CD4-positive, alpha-beta T cell treated with Interleukin-6 for 4 hours (primary cell): Measurements from ENCODE around the gene VPREB3.
"Not testable (repeated sequence)": the region's sequence is repeated elsewhere in the genome, so short reads cannot be mapped to it uniquely, and the experiment has no call there.

Experiments
- DNase-seq: peaks from one replicate; pipeline ENCODE4 v3.0.0-alpha.2; 2020; ENCODE audit warnings: mixed read lengths

The VPREB3 gene

DNA sequence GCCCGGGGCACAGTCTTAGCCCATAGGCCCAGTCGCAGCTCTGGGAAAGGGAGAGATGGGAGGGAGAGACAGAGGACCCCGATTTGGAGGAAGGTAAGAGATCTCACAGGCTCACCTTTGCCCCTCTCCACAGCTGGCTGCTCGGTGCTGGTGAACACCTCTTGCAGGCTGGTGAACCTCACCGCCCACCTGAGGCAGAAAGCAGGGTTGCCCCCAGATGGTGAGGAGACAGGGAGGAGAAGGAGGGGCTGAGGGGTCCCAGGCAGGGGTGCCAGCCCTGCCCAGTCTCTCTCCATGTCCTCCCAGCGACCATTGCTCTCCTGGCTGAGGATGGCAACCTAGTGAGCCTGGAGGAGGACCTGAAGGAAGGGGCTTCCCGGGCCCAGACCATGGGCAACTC lies 9.7 kb upstream of the VPREB3 start:
- no peak for DNase-seq

DNA sequence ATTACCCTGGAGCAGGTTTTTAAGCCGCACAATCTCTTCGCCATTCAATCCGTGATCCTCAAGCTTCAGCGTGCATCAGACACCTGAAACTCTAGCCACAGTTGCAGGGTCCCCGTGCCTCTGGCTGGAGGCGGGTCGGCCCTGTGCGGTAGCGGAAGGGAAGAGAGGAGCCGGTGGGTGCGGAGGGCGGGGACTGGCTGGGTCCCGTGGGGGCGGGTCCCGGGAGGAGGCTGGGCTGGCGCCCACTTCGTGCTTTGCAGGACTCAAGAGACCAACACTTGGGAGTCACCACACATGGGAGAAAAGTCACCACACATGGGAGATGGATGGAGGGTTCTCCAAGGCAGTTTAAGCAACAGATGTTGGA lies 9.3 kb upstream of the VPREB3 start:
- peak; percentile 79 for DNase-seq

DNA sequence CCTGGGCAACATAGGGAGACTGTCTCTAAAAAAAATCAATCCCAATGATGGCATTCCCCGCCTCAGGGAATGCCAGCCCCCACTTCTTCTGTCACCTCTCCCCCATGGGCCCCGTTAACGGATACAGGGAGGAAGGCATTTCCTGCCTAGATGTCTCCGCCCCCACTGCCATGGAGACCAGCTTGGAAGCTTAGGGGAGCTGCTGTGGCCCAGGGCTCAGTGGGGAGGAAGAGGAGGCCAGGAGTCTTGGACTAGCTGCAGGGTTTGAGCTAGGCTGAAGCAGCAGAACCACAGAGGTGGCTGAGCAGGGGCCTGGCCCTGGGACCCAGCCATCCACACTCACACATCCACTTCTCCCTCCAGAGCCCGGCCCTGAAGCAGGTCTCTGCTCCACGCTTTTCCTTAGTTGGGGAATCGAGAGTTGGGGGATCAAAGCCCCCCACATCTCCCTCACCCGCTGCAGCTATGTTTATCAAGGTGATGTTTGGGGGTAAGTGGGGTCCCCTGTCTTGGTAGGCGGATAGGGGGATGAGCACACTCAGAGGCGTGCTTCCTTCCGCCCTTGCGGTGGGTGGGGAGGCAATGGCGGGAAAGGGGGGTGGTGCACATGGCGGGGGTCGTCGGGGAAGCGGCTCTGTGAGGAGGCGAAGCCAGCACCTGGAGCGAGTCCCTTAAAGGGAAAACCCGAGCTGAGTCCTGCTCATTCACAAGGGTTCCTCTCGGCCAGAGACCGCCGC lies 8.8 kb upstream of the VPREB3 start, which contains the start of gene C22orf15:
C22orf15 (plus strand) TSS at position 149 of the 737 bp plus-strand sequence; CDS start at position 466, 317 bp downstream.
- peak; percentile 55 for DNase-seq

DNA sequence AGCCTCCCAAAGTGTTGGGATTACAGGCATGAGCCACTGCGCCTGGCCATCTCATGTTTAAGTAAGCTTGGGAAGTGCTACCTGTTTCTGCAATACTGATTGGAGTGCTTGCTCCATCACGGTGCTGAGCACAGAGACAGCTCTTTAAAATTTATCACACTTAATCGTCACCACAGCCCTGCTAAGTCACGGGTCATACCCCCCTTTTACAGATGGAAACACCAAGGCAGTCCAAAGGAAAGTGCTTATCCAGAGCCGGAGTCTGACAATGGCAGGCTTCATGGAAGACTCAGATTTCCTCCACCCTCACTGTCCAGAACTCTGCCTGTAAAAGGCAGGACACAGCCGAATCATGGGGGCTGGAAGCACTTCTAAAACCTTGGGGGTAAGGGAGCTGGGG lies 5.8 kb upstream of the VPREB3 start:
- DNase-seq = no peak

DNA sequence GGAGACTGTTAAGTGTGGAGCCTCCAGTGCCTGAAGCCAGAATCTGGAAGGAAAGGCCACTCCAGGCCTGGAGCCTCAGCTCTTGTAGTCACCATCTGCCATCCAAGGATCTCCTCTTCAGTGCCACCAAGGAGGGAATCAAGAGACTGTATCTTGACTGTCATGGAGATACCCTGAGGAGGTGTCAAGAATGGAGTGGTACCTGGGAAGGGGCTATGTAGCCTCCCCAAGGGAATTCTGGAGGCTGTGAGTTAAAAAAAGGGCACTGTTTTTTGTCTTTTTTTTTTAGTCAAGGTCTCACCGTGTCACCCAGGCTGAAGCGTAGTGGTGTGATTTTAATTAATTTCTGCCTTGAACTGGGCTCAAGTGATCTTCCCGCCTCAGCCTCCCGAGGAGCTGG lies 5.3 kb upstream of the VPREB3 start:
- DNase-seq = no peak

DNA sequence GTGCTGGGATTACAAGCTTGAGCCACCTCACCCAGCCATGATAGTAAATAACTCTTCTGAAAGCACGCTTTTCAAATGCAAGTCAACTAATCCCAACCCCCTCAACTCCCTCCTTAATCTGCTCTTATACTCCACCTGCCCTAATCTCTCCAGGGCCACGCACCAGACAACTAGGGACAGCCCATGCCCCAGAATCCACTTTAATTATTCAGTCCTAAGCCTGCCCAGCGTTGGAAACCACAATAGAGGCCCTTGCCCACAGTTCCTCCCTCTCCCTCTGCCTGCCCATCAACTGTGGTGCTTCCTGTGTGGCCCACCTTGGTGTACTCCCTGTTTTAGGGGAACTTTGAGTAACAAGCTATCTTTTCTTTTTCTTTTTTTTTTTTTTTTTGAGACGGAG lies 2.7 kb upstream of the VPREB3 start:
- no peak for DNase-seq

DNA sequence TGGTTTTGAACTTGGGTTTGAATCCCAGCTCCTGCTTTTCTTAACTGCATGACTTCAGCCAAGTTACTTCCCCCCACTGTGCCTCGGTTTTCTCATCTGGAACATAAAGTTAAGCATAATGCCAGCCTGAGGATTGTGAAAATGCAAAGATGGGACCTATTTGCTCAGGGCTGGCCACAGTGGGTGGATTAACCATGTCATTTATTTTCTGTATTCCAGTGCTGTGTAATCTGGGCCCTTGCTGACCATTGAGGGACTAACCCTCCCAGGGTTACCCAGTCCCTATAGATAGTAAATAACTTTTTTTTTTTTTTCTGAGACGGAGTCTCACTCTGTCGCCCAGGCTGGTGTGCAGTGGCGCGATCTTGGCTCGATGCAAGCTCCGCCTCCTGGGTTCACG lies 1.5 kb upstream of the VPREB3 start:
- no peak for DNase-seq

DNA sequence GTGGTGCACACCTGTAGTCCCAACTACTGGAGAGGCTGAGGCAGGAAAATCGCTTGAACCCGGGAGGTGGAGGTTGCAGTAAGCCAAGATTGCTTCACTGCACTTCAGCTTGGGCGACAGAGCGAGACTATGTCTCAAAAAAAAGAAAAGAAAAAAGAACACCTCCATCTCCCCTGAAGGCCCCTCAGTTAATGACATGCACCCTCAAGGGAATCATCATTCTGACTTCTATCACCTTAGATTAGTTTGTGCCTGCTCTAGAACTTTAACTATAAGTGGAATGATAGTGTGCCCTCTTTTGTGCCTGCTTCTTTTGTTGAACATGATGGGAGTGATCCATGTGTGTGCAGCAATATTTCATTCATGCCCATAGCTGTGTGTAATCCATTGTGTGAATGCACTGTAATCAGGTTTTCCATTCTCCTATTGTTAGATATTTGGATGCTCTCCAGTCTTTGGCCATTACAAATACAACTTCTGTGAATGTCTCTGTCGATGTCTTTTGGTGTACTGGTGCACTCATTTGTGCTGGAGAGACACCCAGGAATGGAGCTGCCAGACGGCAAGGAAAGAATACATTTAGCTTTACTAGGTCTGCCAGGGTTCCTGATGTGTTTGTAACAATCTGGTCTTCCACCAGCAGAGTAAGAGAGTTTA lies 883 bp upstream of the VPREB3 start:
- no peak for DNase-seq

DNA sequence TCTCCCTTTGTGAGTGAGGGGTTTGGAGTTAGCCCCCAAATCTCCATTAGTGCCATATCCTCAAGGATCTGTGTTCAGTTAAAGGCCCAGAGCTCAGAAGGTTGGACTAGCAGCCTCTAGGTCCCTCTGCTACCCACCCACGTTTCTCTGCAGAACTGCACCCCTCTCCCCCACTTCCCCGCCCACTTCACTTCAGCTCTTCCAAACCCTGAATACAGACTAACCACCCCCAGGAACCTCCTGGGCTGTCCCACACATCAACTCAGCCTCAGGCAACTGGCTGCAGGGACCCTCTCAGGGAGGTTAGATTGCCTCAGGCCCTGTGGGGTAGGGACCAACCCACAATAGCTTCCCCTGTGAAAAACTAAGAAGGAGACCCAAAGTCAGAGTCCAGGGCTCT lies 840 bp downstream of the VPREB3 start:
- DNase-seq = no peak

DNA sequence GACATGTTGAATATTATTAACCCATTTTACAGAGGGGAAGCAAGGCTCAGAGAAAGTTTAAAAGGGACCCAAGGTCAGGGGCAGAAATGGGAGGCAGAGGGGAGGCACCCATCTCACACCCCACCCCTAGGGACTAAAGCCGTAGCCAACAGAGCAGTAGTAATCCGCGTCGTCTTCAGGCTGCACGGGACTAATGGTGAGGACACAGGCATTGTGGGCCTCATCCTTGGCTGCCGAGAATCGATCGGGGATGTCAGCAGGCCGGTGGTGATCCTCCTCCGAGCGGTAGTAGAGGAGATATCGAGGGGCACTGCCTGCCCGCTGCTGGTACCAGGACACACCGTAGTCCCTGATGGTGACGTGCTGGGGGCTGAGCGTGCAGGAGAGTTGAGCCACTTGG lies 1.5 kb downstream of the VPREB3 start:
- DNase-seq = no peak

DNA sequence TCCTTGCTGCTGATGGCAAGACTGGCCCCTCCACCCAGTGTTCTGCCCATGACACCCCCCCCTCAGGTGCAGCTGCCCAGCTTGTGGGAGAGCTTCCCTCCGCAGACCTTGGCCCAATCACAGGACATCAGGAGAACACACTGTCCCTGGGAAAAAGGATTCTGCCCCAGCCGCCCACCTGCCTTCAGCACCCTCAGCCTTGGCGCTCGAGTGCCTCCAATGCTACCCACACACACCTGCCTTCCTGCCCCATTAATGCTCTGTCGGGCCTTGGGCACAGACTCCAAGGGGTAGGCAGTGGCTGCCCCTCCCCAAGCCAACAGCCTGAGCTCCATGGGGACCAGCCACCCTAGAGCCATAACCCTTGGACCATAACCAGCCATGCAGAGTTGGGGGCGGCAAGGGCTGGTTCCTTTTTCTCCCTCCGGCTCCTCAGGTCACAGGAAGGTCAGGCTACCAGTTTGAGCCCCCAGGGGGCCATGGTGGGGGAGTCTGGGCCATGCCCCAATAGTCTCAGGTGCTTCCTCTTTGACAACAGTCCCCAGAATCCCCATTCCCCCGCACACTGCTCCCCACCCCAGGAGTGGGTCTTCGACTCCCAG lies 2.0 kb downstream of the VPREB3 start:
- DNase-seq = no peak

DNA sequence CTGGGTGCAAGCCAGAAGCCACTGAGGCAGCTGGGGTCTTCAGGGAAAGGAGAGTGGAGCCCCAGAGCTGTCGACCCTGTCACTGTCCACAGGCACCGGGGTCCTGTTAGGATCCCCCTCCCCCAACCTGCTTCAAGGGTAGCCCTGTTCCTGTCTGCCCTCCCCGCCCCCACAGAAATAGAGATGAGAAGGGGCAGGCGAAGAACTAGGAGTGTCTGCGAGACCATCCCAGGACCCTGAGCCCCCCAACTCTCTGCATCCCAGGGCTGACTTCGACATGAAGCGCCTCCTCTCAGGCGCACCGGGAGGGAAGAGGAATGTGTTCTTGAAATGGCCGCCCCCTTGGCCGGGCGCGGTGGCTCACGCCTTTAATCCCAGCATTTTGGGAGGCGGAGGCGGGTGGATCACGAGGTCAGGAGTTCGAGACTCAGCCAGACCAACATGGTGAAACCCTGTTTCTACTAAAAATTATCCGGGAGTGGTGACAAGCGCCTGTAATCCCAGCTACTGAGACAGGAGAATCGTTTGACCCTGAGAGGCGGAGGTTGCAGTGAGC lies 2.7 kb downstream of the VPREB3 start:
- DNase-seq = peak; percentile 34

DNA sequence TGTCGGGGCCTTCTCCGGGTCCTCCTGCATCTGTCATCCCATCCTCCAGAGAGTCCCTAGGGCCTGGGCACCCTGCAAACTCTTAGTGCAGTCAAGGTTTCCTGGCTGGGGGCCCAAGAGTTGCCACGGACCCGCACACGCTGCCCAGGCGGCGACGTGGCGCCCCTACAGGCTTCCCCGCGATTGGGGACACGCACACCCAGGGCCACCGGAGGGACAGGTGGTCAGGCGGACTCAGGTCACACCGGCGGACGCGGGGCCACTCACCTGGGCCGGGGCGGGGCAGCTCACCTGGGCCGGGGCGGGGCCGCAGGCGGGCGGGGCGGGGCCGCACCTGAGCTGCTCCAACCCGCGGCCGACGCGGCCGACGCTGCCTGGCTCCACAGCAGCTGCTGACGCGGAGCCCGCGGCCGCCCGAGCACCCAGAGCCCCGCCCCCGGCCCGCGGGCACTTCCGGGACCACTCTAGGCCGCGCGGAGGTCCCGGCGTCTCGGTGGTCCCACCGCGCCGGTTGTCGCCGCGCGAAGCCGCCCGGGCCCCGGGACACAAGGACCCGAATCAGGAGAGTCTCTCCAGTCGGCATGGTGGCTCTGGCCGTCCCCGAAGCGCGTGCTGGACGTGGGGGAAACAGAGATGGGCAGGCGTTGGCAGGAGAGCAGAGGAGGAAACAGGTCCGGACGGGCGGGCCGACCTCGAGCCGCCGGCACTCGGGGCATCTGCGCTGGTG lies 3.3 kb downstream of the VPREB3 start, which contains the start of gene ZNF70:
ZNF70 (minus strand) TSS at position 399 of the 727 bp plus-strand sequence. CDS start 5,972 bp downstream, outside the sequence.
- DNase-seq = peak; percentile 93

DNA sequence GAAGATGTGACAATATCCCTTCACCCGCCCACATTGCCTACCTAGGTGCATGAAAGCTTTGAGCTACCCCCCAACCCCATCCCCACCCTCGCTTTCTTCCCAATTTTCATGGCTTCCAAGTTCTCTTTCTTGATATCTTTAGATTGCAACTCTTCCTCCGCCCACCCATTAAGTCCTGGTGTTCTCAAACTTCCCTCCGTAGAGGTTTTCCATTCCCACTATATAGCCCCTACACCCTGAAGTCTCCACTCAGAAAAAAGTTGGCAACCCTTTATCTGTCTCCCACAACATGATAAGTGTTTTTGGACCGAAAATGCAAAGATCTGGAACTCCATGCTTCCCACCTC lies 3.9 kb downstream of the VPREB3 start:
- DNase-seq = no peak

DNA sequence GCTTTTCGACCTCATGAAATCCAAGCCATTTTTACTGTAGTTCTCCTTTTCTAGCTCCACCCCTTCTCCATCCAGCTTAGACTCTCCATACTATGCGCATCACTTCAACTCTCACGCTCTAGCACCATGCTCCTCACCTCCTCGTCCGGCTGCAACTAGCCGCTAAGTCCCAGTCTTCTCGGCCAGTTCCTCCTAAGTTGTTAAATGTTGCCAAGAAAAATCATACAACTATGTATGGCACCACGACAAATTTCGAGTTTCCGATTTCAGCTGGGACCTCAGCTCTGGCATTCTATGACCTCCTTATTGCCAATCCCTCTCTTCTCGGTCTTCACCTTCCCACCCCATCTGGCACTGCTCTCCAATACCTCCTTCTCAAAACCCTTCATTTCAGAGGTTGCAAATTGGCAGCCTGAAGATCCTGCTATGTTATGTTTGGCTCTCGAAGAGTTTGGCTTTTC lies 4.4 kb downstream of the VPREB3 start:
- no peak for DNase-seq

DNA sequence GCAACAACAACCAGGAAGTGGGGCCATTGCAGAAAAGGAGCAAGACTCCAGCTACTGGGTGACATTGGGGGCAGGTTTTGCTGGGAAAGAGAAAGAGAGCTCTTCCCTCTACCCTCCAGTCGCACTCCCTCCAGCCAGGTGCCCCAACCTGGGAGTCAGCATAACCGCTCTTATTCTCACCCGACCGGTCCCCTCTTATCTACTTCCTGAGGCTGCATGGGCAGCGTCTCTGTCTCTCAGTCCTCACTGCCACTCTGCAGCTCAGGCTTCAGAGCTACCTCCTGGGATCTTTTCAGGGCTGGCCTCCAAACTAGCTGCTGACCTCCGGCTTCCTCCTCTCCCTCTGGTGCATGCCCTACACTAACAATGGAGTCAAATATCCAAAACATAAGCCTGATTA lies 8.4 kb downstream of the VPREB3 start:
- DNase-seq = no peak

DNA sequence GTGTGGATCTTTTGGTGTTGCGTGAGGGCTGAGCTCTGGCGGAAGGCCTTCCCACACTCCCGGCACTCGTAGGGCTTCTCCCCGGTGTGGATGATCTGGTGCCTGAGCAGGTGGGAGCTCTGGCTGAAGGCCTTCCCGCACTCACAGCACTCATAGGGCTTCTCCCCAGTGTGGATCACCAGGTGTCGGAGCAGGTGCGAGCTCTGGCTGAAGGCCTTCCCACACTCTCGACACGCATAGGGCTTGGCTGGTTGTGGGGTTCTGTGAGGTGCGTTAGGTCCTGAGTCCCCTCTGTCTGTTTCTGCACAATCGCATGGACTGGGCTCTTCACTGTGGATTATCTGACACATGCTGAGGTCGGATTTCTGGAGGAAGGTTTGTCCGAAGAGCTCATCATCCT lies 9.7 kb downstream of the VPREB3 start:
- DNase-seq = no peak

DNA sequence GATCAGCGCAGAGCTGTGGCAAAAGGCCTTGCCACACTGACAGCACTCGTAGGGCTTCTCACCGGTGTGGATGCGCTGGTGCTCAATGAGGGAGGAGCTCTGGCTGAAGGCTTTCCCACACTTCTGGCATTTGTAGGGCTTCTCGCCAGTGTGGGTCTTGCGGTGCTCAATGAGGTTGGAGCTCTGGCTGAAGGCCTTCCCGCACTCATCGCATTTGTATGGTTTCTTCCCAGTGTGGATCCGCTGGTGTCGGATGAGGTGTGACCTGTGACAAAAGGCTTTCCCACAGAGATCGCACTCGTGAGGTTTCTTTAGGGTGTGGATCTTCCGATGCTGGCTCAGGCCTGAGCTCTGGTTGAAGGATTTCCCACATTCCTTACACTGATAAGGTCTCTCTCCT lies 10.2 kb downstream of the VPREB3 start:
- DNase-seq = no peak

DNA sequence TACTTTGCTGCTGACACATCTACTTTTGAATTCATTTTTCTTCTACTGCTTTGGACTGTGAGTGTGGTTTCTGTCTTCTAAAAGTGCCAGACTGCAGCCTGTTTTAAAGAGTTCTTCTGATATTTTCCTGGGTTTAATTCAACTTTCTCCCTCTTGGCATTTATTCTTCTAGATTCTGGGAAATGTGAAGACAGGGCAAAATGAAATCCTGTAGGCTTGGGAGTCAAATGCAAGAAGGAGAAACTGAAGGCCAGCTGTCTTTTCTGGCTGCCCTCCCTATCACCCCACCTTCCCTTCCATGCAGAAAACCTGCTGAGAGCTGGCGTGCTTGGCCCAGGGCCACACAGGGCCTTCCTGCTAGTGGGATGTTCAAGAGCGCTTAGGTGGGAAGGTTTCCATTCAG lies 10.9 kb downstream of the VPREB3 start:
- no peak for DNase-seq

DNA sequence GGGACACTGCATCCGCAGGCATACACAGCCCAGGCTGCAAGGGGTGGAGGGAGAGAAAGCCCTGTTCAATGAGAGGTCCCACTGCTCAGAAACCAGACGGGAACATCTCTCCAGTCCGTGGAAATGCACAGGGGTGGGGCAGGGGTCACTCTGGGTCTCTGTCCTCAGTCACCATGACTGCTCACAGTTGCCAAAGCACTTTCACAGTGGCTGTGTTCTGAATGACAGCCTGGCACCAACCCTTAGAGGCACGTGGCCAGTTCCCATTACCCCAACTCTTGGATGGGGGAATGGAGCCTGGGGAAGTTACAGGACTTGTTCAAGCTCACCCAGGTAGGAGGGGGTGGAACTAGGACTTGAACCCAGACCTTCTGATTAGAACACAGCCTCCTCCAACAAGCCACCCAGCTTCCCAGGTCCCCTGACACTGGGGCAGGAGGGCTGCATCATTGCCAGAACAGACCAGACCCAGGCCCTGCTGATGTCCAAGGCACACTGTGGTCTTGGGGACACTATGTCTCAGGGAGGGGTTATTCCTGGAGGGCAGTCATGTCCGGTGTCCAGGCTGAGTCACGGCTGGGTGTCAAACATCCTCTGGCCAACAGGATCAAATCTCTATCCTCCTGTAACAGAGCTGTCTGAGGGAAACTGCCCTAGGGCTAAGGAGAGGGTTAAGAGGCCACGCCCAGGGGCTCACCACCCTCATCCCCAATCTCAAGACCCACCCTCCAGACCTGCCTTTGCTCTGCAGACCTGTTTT lies 11.5 kb downstream of the VPREB3 start:
- DNase-seq = no peak

DNA sequence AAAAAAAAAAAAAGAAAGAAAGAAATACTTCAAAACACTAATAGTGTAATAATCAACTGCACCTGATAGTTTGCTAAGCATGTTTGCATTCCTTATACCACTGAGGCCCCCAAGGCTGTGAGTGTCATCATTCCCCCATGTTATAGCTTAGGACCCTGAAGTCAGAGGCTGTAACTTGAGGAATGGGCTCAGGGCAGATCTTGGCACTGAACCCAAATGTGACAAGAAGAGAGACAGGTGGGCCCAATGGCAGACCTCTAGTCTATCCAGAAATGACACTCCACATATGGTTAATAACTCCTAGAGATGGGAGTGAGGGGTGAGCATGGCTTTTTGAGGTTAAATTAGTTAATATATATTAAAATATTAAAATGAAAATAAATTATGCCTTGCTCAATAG lies 16.5 kb downstream of the VPREB3 start:
- DNase-seq = no peak

DNA sequence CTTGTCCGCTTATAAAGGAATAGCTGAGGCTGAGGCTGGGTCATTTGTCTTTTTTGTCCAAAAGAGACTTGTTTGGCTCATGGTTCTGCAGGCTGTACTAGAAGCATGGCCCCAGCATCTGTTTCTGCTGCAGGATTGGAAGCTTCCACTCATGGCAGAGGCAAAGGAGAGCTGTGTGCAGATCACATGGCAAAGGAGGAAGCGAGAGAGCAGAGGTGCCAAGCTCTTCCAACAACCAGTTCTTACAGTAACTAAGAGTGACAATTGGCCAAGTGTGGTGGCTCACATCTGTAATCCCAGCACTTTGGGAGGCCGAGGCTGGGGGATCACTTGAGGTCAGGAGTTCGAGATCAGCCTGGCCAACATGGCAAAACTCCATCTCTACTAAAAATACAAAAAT lies 26.1 kb downstream of the VPREB3 start:
- not testable (repeated sequence) for DNase-seq
